Retinal pigment epithelial cell (primary cell): ENCODE results near the gene STAM.

Experiments used
- DNase-seq: peaks from one replicate; pipeline ENCODE4 v3.0.0-alpha.2; 2010; ENCODE audit warnings: low read depth
- H3K4me3 ChIP-seq: 2 replicates; pipeline ENCODE4 v1.5.1; 2011; ENCODE audit warnings: mild to moderate bottlenecking, low read length, control low read depth, moderate library complexity
- TF ChIP-seq, protein P1 (sequence below): conservative IDR thresholded peaks from 2 replicates; pipeline ENCODE4 v1.5.1; 2011; ENCODE audit warnings: low read depth, low read length, control low read depth, inconsistent platforms

Gene STAM

DNA sequence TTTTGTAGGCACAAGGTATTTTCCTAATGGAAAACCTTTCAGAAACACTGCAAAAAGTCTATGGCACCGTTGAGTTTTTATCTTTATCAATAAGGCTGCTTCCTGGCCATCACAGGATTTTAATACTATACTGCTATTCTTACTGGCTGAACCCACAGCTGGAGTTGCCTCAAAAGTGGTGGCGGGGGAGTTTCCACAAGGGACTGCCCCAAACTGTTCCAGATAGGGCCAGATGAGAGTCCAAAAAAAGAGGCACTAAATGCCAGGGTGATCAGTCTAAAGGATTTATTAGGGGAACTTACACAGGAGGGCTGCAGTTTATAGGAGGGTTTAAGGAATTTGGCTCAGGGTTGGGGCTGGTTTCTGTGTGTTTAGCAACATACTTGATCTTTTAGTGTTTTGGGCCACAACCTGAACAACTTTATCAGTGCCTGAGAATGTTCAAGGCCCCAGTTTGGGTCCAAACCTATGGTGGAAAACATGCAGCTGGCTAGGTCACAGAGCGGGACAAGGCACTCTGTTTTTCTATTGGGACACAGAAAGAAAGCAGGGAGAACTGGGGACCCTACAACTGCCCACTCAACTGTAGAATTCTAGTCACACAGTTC lies 41.4 kb downstream of the STAM start:
- H3K4me3 ChIP-seq: no peak overlapping the region
- no peak for DNase-seq
- TF ChIP-seq, protein P1, sequence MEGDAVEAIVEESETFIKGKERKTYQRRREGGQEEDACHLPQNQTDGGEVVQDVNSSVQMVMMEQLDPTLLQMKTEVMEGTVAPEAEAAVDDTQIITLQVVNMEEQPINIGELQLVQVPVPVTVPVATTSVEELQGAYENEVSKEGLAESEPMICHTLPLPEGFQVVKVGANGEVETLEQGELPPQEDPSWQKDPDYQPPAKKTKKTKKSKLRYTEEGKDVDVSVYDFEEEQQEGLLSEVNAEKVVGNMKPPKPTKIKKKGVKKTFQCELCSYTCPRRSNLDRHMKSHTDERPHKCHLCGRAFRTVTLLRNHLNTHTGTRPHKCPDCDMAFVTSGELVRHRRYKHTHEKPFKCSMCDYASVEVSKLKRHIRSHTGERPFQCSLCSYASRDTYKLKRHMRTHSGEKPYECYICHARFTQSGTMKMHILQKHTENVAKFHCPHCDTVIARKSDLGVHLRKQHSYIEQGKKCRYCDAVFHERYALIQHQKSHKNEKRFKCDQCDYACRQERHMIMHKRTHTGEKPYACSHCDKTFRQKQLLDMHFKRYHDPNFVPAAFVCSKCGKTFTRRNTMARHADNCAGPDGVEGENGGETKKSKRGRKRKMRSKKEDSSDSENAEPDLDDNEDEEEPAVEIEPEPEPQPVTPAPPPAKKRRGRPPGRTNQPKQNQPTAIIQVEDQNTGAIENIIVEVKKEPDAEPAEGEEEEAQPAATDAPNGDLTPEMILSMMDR: no peak

DNA sequence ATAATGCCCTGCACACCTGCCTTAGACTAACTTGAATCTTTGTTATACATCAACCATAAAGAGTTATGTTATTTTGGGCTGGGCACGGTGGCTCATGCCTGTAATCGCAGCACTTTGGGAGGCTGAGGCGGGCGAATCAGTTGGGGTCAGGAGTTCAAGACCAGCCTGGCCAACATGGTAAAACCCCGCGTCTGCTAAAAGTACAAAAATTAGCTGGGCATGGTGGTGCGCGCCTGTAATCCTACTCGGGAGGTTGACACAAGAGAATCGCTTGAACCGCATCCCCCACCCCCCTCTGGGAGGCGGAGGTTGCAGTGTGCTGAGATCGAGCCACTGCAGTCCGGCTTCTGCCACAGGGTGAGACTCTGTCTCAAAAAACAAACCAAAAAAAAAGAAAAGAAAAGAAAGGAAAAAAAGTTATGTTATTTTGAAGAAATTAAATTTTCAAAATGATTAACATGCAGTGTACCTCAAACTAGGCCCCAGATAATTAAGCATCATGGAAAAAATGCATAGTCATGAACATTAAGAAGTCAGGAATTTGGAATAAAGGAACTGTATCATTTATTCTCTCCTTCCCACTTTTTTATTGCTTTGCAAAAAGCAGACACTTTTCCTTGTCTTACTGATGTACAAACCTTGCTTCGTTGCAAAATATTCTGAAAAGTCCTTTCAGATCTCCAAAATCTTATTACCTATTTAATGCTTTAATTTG lies 43.3 kb downstream of the STAM start:
- no peak for DNase-seq
- TF ChIP-seq, protein P1: no peak
- no peak overlapping the region for H3K4me3 ChIP-seq

DNA sequence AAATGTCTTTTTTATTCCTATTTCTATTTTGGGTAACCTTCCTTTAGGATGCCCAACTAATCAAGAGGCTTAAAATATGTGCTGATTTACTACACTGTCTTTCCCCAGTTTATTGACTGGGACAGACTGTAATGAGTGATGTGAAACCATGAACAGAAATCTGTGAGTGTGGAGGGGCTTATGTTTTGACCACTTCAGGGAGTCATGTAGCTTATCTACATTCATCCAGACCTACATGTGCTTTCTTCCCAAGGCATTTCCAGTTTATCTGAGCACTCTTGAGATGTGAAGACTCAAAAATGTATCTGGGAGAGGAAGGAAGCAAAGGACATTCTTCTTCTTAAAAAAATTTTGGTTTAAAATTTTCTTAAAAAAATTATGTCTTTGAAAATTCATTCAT lies 45.2 kb downstream of the STAM start:
- TF ChIP-seq, protein P1: no peak
- DNase-seq: no peak
- no peak overlapping the region for H3K4me3 ChIP-seq

DNA sequence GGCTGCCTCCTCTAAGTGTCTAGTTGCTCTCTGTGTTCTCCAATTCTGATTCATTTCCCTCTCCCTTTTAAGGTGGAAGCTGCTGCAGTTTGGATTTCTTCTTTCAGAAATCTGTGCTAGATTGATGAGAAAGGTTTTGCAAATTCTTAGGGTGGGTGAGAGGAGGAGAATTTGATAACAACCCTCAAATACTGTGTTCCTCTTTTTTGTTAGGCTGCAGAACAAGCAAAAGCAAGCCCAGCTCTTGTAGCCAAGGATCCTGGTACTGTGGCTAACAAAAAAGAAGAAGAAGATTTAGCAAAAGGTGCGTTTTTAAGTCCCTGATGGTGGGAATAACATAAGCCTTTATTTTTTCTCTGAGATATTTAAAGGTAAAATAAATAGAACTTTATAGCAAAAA lies 49.1 kb downstream of the STAM start:
- H3K4me3 ChIP-seq: no peak overlapping the region
- TF ChIP-seq, protein P1: no peak

DNA sequence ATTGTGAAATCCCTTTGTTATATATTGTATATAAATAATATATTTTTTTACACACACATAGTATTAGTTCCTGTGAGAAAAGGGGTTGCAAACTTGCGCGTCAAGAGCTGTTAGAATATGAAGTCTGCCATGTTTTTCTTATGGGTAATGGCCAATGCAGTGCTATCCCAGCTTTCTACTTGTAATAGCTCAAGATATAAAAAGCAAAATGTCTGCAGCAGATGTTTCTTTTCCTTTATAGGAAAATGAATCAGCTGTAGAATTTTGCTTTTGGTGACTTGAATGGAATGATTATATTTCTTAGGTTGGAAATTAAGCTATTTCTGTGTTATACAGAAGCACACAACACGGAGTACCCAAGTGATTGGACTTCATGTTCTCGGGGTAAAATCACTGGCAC lies 54.7 kb downstream of the STAM start:
- H3K4me3 ChIP-seq: no peak overlapping the region
- no peak for DNase-seq
- TF ChIP-seq, protein P1: no peak

More for the DNA sequence above, 49.1 kb downstream of the STAM start:
- DNase-seq: no peak

DNA sequence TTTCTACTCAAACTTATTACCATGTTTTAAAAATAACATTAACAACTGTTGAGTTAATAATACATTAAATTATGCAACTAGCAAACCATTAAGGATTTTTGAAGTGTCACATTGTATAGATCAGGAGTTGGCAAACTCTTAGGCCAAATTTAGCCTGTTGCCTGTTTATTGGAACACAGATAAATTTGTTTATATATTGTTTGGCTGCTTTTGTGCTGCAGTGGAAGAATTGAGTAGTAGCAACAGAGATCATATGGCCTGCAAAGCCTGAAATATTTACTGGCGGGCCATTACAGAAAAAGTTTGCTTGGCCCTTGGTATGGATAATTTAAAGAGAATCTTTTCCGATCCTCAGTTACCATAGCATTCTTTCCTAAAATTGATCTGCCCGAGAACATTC lies 57.4 kb downstream of the STAM start:
- DNase-seq: no peak
- TF ChIP-seq, protein P1: no peak
- no peak overlapping the region for H3K4me3 ChIP-seq

DNA sequence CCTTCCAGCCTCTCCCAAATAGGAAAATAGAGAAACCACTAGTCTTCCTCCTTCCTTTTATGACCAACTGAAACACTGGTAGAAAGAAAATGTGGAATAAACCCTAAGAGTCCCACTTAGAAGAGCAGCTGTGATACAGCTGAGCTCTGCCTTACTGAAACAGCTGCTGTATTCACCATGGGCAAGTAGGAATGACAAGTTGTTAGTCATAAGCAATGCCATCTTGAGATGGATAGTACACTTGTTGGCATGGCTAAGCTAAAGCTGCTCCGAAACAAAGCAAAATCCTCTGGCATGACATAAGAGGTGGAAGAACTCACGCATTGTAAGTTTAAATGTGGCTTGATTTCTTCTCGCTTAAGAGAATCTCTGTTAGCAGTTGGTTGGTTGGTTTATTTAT lies 59.8 kb downstream of the STAM start:
- TF ChIP-seq, protein P1: no peak
- H3K4me3 ChIP-seq: no peak overlapping the region

More for the DNA sequence above, 59.8 kb downstream of the STAM start:
- DNase-seq: no peak
